ENCODE results near the gene COG1.

DNA sequence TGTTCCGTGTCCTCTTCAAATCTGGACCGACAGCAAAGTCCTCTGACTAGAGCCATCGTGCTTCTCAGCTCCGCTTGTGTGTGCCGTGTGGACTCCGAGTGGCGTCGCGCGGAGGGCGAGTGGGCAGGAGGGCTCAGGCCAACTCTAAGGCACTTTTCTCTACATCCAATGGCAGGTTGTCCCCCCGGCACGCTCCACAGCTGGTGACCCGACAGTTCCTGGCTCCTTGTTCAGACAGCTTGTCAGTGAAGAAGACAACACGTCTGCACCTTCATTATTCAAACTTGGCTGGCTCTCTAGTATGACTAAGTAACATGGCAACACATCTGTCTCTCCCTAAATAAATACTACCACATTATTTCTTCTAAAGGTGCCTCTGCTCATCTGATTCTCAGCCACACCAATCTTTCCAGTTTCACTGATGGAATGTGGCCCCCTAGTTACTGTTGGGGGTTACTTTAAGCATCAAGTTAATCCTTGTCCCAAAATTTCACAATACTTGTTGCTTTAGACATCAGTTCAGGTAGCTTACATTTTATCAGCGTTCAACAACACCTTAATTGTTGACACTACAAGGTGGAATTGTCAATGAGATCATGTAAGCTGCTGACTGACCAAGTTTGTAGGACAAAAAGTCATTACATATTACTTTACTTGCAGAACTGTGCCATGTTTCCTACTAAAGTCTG is 15.4 kb downstream of the COG1 start:
- TF ChIP-seq, protein P1, sequence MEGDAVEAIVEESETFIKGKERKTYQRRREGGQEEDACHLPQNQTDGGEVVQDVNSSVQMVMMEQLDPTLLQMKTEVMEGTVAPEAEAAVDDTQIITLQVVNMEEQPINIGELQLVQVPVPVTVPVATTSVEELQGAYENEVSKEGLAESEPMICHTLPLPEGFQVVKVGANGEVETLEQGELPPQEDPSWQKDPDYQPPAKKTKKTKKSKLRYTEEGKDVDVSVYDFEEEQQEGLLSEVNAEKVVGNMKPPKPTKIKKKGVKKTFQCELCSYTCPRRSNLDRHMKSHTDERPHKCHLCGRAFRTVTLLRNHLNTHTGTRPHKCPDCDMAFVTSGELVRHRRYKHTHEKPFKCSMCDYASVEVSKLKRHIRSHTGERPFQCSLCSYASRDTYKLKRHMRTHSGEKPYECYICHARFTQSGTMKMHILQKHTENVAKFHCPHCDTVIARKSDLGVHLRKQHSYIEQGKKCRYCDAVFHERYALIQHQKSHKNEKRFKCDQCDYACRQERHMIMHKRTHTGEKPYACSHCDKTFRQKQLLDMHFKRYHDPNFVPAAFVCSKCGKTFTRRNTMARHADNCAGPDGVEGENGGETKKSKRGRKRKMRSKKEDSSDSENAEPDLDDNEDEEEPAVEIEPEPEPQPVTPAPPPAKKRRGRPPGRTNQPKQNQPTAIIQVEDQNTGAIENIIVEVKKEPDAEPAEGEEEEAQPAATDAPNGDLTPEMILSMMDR (IDR thresholded peaks at IDR 0.05): no peak
- no peak for TF ChIP-seq POLR2A (IDR thresholded peaks at IDR 0.05)
